ENCODE results near the gene SIM2. TPM values are rescaled to one million over a fixed set of nuclear protein-coding genes. Genes with fewer than 3 reads are reported as not detected.

Gene SIM2
- total RNA-seq, 1 donor from 2014 or later: 9.2 TPM

- Histone ChIP-seq H3K4me1 (ENCODE audit: insufficient read depth, low read length) (peaks cover 5% of the 10 kb centered on the region), H3K4me2 (ENCODE audit: low read length) (peak overlapping the region; percentile 20), H3K4me3 (ENCODE audit: insufficient read depth, low read depth, low read length) (no peak overlapping the region), H4K20me1 (ENCODE audit: insufficient read depth, low read length) (no peaks in the 10 kb centered on the region), H3K9me3 (ENCODE audit: insufficient read depth, low read depth, low read length) (no peaks in the 10 kb centered on the region), H2AFZ (ENCODE audit: low read depth, low read length) (no peak overlapping the region), H3K79me2 (ENCODE audit: insufficient read depth, low read length) (no peaks in the 10 kb centered on the region), H3K27ac (ENCODE audit: low read depth, low read length) (no peak overlapping the region), H3K36me3 (ENCODE audit: insufficient read depth, low read length) (no peaks in the 10 kb centered on the region), H3K27me3 (ENCODE audit: insufficient read depth, low read length) (no peaks in the 10 kb centered on the region), H3K9ac (ENCODE audit: low read length) (no peak overlapping the region)
- H3K4me3 Mint-ChIP-seq (ENCODE audit: unreplicated experiment): no peak overlapping the region
- no peak for FAIRE-seq
- H3K9me3 Mint-ChIP-seq (ENCODE audit: unreplicated experiment): peaks cover 15% of the 10 kb centered on the region
- peaks cover 16% of the 10 kb centered on the region for H3K36me3 Mint-ChIP-seq (ENCODE audit: low read depth, unreplicated experiment)
- H3K27me3 Mint-ChIP-seq (ENCODE audit: low read depth, unreplicated experiment): no peaks in the 10 kb centered on the region
- DNase-seq (ENCODE audit: low read depth): peak; percentile 44
- TF ChIP-seq CTCF (IDR thresholded peaks at IDR 0.05; ENCODE audit: insufficient read depth, low read depth, low read length): no peak
- TF ChIP-seq EZH2 (IDR thresholded peaks at IDR 0.05; ENCODE audit: insufficient read depth, low read length): no peak
- peaks cover 5% of the 10 kb centered on the region for H3K4me1 Mint-ChIP-seq (ENCODE audit: low read depth, unreplicated experiment)
- H3K27ac Mint-ChIP-seq (ENCODE audit: unreplicated experiment): no peak overlapping the region
Measured at GRCh38 chr21:36792505-36792967, 93.6 kb downstream of the SIM2 start.

GRCh38 chr21:36796070-36796469 lies 97.2 kb downstream of the SIM2 start:
- no peaks in the 10 kb centered on the region for H3K79me2 ChIP-seq (ENCODE audit: insufficient read depth, low read length)
- no peak overlapping the region for H3K9ac ChIP-seq (ENCODE audit: low read length)
- no peak for DNase-seq (ENCODE audit: low read depth)
- no peak for FAIRE-seq
- H3K4me1 ChIP-seq (ENCODE audit: insufficient read depth, low read length): peaks cover 5% of the 10 kb centered on the region
- H2AFZ ChIP-seq (ENCODE audit: low read depth, low read length): no peak overlapping the region
- H3K4me1 Mint-ChIP-seq (ENCODE audit: low read depth, unreplicated experiment): no peaks in the 10 kb centered on the region
- no peaks in the 10 kb centered on the region for H3K27me3 Mint-ChIP-seq (ENCODE audit: low read depth, unreplicated experiment)
- no peak overlapping the region for H3K4me2 ChIP-seq (ENCODE audit: low read length)
- H3K27me3 ChIP-seq (ENCODE audit: insufficient read depth, low read length): no peaks in the 10 kb centered on the region
- H3K9me3 ChIP-seq (ENCODE audit: insufficient read depth, low read depth, low read length): peaks cover 4% of the 10 kb centered on the region
- H3K9me3 Mint-ChIP-seq (ENCODE audit: unreplicated experiment): peaks cover 19% of the 10 kb centered on the region
- no peaks in the 10 kb centered on the region for H3K36me3 ChIP-seq (ENCODE audit: insufficient read depth, low read length)
- no peak overlapping the region for H3K27ac ChIP-seq (ENCODE audit: low read depth, low read length)
- no peaks in the 10 kb centered on the region for H4K20me1 ChIP-seq (ENCODE audit: insufficient read depth, low read length)
- H3K4me3 ChIP-seq (ENCODE audit: insufficient read depth, low read depth, low read length): no peak overlapping the region
- H3K36me3 Mint-ChIP-seq (ENCODE audit: low read depth, unreplicated experiment): peaks cover 19% of the 10 kb centered on the region
- no peak for TF ChIP-seq EZH2 (IDR thresholded peaks at IDR 0.05; ENCODE audit: insufficient read depth, low read length)
- TF ChIP-seq CTCF (IDR thresholded peaks at IDR 0.05; ENCODE audit: insufficient read depth, low read depth, low read length): no peak
- no peak overlapping the region for H3K27ac Mint-ChIP-seq (ENCODE audit: unreplicated experiment)
- no peak overlapping the region for H3K4me3 Mint-ChIP-seq (ENCODE audit: unreplicated experiment)

- Mint-ChIP-seq H3K4me3 (ENCODE audit: unreplicated experiment) (no peak overlapping the region), H3K4me1 (ENCODE audit: low read depth, unreplicated experiment) (no peaks in the 10 kb centered on the region)
- no peak overlapping the region for H3K27ac ChIP-seq (ENCODE audit: low read depth, low read length)
Measured at GRCh38 chr21:36798491-36798890, 99.6 kb downstream of the SIM2 start.

More at GRCh38 chr21:36798491-36798890, 99.6 kb downstream of the SIM2 start:
- Histone ChIP-seq H3K9ac (ENCODE audit: low read length) (no peak overlapping the region), H3K79me2 (ENCODE audit: insufficient read depth, low read length) (no peaks in the 10 kb centered on the region), H3K9me3 (ENCODE audit: insufficient read depth, low read depth, low read length) (peaks cover 4% of the 10 kb centered on the region), H3K4me1 (ENCODE audit: insufficient read depth, low read length) (no peaks in the 10 kb centered on the region), H4K20me1 (ENCODE audit: insufficient read depth, low read length) (no peaks in the 10 kb centered on the region), H2AFZ (ENCODE audit: low read depth, low read length) (no peak overlapping the region), H3K27me3 (ENCODE audit: insufficient read depth, low read length) (no peaks in the 10 kb centered on the region), H3K4me3 (ENCODE audit: insufficient read depth, low read depth, low read length) (no peak overlapping the region), H3K4me2 (ENCODE audit: low read length) (no peak overlapping the region), H3K36me3 (ENCODE audit: insufficient read depth, low read length) (no peaks in the 10 kb centered on the region)
- no peak for TF ChIP-seq CTCF (IDR thresholded peaks at IDR 0.05; ENCODE audit: insufficient read depth, low read depth, low read length)
- TF ChIP-seq EZH2 (IDR thresholded peaks at IDR 0.05; ENCODE audit: insufficient read depth, low read length): no peak
- no peaks in the 10 kb centered on the region for H3K27me3 Mint-ChIP-seq (ENCODE audit: low read depth, unreplicated experiment)
- H3K9me3 Mint-ChIP-seq (ENCODE audit: unreplicated experiment): peaks cover 19% of the 10 kb centered on the region
- H3K27ac Mint-ChIP-seq (ENCODE audit: unreplicated experiment): no peak overlapping the region
- peaks cover 20% of the 10 kb centered on the region for H3K36me3 Mint-ChIP-seq (ENCODE audit: low read depth, unreplicated experiment)
- DNase-seq (ENCODE audit: low read depth) (no peak), FAIRE-seq (no peak)

Data from astrocyte (in vitro differentiated cells and primary cell).